ENCODE results near the gene CDSN.

The CDSN gene

DNA sequence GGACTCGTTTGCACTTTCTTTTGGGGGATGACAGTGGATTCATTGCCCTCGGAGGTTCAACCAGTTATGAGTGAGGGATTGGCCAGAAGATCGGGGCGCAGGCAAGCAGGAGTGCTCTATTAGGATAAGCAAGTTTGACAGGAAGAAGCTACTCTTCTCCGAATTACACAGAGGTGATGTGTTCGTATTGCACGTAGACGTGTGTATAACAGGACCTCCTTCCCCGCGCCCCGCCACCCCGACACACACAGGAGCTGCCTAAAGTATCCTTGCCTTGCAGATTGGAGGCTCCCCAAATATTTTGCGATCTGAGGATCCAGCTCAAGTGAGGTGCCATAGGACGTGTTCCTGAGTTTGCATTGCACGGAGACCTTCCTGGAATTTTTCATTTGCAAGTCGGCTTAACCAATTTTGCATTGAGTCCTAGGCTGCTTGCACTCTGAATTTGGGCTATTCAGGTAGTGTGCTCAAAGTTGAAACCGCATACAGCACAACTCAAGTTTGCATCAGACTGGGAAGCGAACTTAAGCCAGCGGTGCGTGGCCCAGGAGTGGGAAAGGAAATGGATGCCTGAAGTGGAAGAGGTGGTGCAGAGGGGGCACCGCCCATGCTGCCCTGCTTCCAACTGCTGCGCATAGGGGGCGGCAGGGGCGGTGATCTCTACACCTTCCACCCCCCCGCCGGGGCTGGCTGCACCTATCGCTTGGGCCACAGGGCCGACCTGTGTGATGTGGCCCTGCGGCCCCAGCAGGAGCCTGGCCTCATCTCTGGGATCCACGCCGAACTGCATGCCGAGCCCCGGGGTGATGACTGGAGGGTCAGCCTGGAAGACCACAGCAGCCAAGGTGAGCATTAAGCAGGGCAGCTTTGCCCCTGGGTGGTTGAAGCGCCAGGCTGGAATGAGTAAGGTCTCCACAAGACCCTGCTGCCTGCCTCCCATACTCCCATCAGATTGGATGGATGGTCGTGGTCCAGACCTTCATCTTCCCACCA, 38.9 kb upstream of the CDSN start:
- no peaks in the 10 kb centered on the region for H3K27me3 ChIP-seq (ENCODE audit: insufficient read depth, low read length)
- peak overlapping the region; percentile 34; the same call in 1 of the 2 replicates for H3K9ac ChIP-seq (ENCODE audit: low read depth, low read length)
- H3K27ac ChIP-seq (ENCODE audit: low read length) = no peak overlapping the region
- peaks cover 7% of the 10 kb centered on the region; the same call in 1 of the 2 replicates for H3K4me1 ChIP-seq (ENCODE audit: insufficient read depth, low read length)
- no peaks in the 10 kb centered on the region for H3K9me3 ChIP-seq (ENCODE audit: insufficient read depth, low read depth, low read length)
- peak overlapping the region; percentile 90 for H3K4me3 ChIP-seq (ENCODE audit: low read length)
- peaks cover 52% of the 10 kb centered on the region for H3K36me3 ChIP-seq (ENCODE audit: insufficient read depth, low read depth, low read length)

DNA sequence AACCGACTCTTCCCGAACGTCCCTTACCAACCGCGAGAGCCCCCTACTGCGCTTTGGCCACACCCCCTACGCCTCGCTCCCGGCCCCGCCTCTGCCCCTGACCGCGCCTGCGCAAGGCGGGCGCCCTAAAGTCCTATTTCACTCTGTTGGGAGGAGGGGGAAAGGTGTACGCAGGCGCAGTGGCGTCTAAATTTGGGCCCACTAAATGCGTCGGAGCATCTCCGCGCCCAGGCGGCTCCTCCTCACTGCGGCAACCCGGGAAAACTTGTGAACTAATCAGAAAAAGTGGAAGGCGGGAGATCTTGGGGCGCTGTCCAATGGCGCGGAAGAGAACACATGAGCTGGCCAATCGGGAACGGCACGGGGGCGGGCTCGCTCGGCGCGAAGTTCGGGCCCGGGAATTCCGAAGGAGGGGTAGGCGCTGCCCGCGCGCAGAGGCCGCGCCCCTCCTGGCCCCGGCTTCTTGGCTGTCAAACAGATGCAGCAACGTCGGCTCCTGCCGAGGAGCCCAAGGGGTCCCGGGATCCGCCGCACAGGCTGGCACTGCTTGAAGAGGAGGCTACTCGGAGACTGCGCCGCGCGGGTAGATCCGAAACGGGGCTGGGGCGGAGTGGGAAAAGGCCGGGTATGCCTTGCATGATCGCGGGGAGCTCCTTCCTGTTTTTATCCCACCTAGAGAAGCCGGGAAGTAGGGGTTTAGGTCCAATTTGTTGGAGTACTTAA, 38.1 kb upstream of the CDSN start, which contains the start of gene TCF19:
TCF19 (plus strand) TSS at position 450 of the 723 bp plus-strand sequence. CDS start 881 bp downstream, outside the sequence.
- peak within 1 kb of the TSS; percentile 90; the same call in 1 of the 2 replicates for H3K9ac ChIP-seq (ENCODE audit: low read depth, low read length)
- H3K4me1 ChIP-seq (ENCODE audit: insufficient read depth, low read length) = peaks cover 7% of the 10 kb centered on the region; the same call in 1 of the 2 replicates
- peaks cover 47% of the 10 kb centered on the region for H3K36me3 ChIP-seq (ENCODE audit: insufficient read depth, low read depth, low read length)
- H3K27ac ChIP-seq (ENCODE audit: low read length) = no peak within 1 kb of the TSS
- H3K27me3 ChIP-seq (ENCODE audit: insufficient read depth, low read length) = no peaks in the 10 kb centered on the region
- peak within 1 kb of the TSS; percentile 90 for H3K4me3 ChIP-seq (ENCODE audit: low read length)
- no peaks in the 10 kb centered on the region for H3K9me3 ChIP-seq (ENCODE audit: insufficient read depth, low read depth, low read length)

DNA sequence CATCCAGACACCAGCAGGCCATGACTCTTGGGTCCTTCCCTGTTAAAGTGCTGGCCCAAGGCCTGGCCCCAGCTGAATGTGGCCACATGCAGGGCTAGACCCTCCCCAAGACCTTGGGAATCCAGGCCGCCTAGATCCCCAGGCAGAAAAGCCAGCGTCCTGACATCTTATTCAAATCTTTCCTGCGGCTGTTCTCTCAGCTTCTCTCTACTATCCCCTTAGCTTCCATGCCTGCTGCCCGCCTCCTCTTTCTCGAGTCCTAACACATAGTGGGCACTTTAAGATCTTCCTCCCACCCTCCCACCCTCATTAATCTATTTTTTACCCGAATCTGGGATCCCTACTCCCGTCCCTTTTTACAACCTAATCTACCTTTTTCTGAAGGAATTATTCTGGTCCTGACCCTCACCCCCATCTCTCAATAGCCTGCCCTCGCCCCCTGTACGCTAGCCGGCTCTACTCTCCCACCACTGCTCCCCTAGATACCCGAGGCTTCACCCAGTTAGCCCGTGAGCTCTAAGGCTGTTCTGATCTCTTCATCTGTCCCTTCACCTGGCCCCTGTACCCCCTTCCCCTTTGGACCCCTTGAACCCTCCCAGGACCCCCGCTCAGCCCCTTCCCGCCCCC, 37.4 kb upstream of the CDSN start, which contains the start of gene CCHCR1:
CCHCR1 (minus strand) TSS at position 290 of the 627 bp plus-strand sequence; CDS start at position 88, 202 bp downstream.
- no peaks in the 10 kb centered on the region for H3K27me3 ChIP-seq (ENCODE audit: insufficient read depth, low read length)
- peaks cover 41% of the 10 kb centered on the region for H3K36me3 ChIP-seq (ENCODE audit: insufficient read depth, low read depth, low read length)
- H3K9me3 ChIP-seq (ENCODE audit: insufficient read depth, low read depth, low read length) = no peaks in the 10 kb centered on the region
- H3K9ac ChIP-seq (ENCODE audit: low read depth, low read length) = peak within 1 kb of the TSS; percentile 90; the same call in 1 of the 2 replicates
- no peak within 1 kb of the TSS for H3K27ac ChIP-seq (ENCODE audit: low read length)
- peak within 1 kb of the TSS; percentile 90 for H3K4me3 ChIP-seq (ENCODE audit: low read length)
- peaks cover 7% of the 10 kb centered on the region; the same call in 1 of the 2 replicates for H3K4me1 ChIP-seq (ENCODE audit: insufficient read depth, low read length)

DNA sequence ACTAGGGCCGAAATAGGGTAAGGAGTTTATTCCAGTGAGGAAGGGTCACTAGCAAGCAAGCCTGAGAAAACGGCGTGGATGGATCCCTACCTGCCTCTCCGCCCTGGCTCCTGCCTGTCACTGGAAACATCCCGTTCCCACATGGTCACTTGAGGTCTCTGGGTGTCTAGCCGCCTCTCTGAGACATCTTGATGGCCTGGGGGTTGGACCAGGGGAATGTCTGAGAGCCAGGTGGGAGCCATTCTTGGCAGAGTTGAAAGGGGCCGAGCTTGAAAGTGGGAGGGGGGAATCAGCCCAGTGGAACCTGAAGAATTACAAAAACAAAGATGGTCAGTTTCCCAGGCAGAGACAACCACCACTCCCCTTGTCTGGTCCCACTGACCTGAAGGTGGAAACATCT, 36.4 kb upstream of the CDSN start:
- H3K27ac ChIP-seq (ENCODE audit: low read length) = no peak overlapping the region
- H3K4me1 ChIP-seq (ENCODE audit: insufficient read depth, low read length) = peaks cover 7% of the 10 kb centered on the region; the same call in 1 of the 2 replicates
- H3K36me3 ChIP-seq (ENCODE audit: insufficient read depth, low read depth, low read length) = peaks cover 31% of the 10 kb centered on the region
- no peaks in the 10 kb centered on the region for H3K27me3 ChIP-seq (ENCODE audit: insufficient read depth, low read length)
- no peak overlapping the region for H3K9ac ChIP-seq (ENCODE audit: low read depth, low read length)
- no peak overlapping the region for H3K4me3 ChIP-seq (ENCODE audit: low read length)
- H3K9me3 ChIP-seq (ENCODE audit: insufficient read depth, low read depth, low read length) = no peaks in the 10 kb centered on the region

DNA sequence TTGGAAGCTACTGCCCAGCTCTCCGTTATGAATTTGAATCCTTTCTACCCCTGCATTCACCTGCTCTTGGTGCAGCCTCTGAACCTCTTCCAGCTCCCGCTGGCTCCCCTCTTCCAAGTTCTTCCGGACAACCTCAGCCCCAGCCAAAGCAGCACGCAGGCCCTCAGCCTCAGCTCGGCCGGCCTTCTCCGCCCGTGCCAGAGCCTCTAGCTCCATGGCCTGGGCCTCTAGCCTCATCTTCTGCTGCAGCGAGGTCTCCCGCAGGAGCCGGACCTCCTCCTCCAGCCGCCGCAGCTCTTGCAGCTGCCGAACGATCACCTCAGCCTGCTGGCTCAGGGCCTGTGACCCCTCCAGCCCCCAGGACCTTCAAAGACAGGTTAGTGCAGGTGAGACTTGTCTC, 34.2 kb upstream of the CDSN start:
- Histone ChIP-seq H3K4me3 (ENCODE audit: low read length) (no peak overlapping the region), H3K9ac (ENCODE audit: low read depth, low read length) (no peak overlapping the region), H3K27ac (ENCODE audit: low read length) (no peak overlapping the region), H3K9me3 (ENCODE audit: insufficient read depth, low read depth, low read length) (no peaks in the 10 kb centered on the region), H3K27me3 (ENCODE audit: insufficient read depth, low read length) (no peaks in the 10 kb centered on the region), H3K36me3 (ENCODE audit: insufficient read depth, low read depth, low read length) (peaks cover 42% of the 10 kb centered on the region), H3K4me1 (ENCODE audit: insufficient read depth, low read length) (peaks cover 7% of the 10 kb centered on the region; the same call in 1 of the 2 replicates)

DNA sequence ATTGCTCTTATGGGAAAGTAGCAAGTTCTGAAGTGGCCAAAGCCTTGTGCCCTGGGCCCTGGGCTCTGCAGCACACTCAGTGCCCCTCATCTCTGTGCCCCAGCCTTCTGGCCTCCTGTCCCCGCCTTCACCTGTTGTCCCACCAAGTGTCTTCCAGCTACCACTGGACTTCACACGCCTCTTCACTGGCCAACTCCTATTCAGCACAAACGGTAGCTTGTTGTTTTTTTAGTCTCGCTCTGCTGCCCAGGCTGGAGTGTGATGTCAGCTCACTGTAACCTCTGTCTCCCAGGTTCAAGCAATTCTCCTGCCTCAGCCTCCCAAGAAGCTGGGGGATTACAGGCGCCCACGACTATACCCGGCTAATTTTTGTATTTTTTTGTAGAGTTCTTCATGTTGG, 32.5 kb upstream of the CDSN start:
- Histone ChIP-seq H3K4me3 (ENCODE audit: low read length) (no peak overlapping the region), H3K27me3 (ENCODE audit: insufficient read depth, low read length) (no peaks in the 10 kb centered on the region), H3K36me3 (ENCODE audit: insufficient read depth, low read depth, low read length) (peaks cover 47% of the 10 kb centered on the region), H3K27ac (ENCODE audit: low read length) (no peak overlapping the region), H3K9ac (ENCODE audit: low read depth, low read length) (no peak overlapping the region), H3K4me1 (ENCODE audit: insufficient read depth, low read length) (peaks cover 7% of the 10 kb centered on the region; the same call in 1 of the 2 replicates), H3K9me3 (ENCODE audit: insufficient read depth, low read depth, low read length) (no peaks in the 10 kb centered on the region)

DNA sequence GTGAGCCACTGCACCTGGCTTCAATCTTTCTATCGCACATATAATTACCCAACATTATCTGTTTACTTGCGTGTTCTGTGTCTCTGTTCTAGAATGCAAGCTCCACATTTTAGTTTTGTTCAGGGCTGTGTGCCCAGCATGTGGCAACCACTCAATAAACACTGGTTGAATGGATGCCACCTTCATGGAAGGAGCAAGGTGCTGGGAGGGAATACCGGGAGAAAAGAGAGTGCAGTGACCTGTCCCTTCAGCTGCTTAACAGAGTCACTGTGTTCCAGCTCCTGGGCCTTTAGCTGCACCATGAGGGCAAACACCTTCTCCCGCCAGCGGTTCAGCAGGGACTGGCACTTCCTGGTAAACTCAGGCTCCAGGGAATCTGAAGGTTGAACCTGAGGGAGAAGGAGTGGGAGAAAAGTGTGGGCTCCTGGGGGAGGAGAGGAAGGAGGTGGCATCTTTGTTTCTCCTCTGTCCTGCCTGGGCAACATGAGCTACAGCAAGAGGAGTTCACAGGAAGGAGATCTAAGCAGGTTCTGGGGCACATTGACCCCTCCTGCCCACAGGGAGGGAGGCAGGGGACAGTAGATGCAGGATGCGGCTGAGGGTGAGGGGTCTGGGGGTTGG, 29.7 kb upstream of the CDSN start:
- H3K36me3 ChIP-seq (ENCODE audit: insufficient read depth, low read depth, low read length) = peaks cover 52% of the 10 kb centered on the region
- H3K27ac ChIP-seq (ENCODE audit: low read length) = no peak overlapping the region
- no peaks in the 10 kb centered on the region for H3K9me3 ChIP-seq (ENCODE audit: insufficient read depth, low read depth, low read length)
- no peaks in the 10 kb centered on the region for H3K27me3 ChIP-seq (ENCODE audit: insufficient read depth, low read length)
- no peak overlapping the region for H3K9ac ChIP-seq (ENCODE audit: low read depth, low read length)
- H3K4me3 ChIP-seq (ENCODE audit: low read length) = no peak overlapping the region
- H3K4me1 ChIP-seq (ENCODE audit: insufficient read depth, low read length) = no peaks in the 10 kb centered on the region

DNA sequence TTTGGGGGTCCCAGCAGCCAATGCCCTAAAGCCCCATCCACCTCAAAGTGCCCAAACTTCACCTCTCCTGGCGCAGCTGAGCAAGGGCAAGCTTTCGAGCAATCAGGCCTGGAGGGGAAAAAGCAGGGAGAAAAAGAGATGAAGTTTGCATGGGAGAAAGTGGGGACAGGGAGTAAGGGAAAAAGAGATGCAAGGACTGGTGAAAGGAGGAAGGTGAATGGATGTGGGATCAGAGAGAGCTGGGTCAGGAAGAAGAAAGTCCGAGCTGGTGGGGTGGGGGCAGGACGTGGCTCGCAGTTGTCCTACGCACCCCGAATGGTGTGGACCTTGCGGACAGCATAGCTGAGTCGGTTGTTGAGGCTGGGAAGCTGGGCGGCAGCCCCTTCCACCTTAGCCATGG, 25.1 kb upstream of the CDSN start:
- no peak overlapping the region for H3K9ac ChIP-seq (ENCODE audit: low read depth, low read length)
- peaks cover 58% of the 10 kb centered on the region for H3K36me3 ChIP-seq (ENCODE audit: insufficient read depth, low read depth, low read length)
- H3K4me3 ChIP-seq (ENCODE audit: low read length) = no peak overlapping the region
- H3K27ac ChIP-seq (ENCODE audit: low read length) = no peak overlapping the region
- H3K27me3 ChIP-seq (ENCODE audit: insufficient read depth, low read length) = no peaks in the 10 kb centered on the region
- no peaks in the 10 kb centered on the region for H3K9me3 ChIP-seq (ENCODE audit: insufficient read depth, low read depth, low read length)
- H3K4me1 ChIP-seq (ENCODE audit: insufficient read depth, low read length) = peaks cover 14% of the 10 kb centered on the region; the same call in 1 of the 2 replicates

DNA sequence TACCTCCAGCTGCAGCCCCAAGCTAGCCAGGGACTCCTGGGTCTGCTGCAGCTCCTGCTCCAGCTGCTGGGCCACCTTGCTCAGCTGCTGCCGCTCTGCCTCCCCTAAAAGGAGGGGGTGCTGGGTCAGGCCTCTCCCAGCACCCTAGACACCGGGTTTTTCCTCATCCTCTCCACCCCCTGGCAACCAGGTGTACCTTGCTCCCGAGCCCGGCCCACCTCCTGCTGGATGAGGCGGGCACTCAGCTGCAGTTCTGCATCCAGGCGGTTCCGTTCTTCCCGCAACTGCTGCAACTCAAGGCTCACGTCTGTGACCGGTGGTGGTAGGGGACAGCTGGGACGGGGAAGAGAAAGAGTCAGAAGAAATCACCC, 24.7 kb upstream of the CDSN start:
- Histone ChIP-seq H3K4me1 (ENCODE audit: insufficient read depth, low read length) (peaks cover 16% of the 10 kb centered on the region; the same call in 1 of the 2 replicates), H3K9me3 (ENCODE audit: insufficient read depth, low read depth, low read length) (no peaks in the 10 kb centered on the region), H3K27ac (ENCODE audit: low read length) (no peak overlapping the region), H3K27me3 (ENCODE audit: insufficient read depth, low read length) (no peaks in the 10 kb centered on the region), H3K4me3 (ENCODE audit: low read length) (no peak overlapping the region), H3K36me3 (ENCODE audit: insufficient read depth, low read depth, low read length) (peaks cover 53% of the 10 kb centered on the region), H3K9ac (ENCODE audit: low read depth, low read length) (no peak overlapping the region)

DNA sequence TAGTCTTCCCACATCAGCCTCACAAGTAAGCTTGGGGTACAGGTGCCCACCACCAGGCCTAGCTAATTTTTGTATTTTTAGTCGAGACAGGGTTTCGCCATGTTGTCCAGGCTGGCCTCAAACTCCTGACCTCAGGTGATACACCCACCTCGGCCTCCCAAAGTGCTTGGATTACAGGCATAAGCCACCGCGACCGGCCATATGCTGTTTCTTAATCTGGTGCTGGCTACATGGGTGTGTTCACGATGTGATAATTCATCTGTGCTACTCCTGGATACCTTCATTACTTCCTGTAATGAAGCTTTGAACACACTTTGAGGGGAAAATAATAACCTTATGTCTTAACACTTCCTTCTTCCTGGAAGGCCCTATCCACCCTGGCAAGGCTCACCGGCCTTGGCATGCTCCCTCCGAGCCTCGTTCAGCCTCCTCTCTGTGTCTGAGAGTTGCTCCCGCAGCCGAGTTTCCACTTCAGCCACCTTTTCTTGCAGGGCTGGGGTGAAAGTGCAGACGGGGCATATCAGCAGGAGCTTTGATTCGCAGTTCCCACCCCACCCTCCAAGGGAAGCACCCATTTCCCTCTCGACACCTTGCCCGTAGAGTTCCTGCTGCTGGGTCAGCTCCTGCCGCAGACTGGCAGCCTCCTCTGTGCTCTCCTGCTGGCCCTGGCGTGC, 24.2 kb upstream of the CDSN start:
- no peak overlapping the region for H3K27ac ChIP-seq (ENCODE audit: low read length)
- no peaks in the 10 kb centered on the region for H3K27me3 ChIP-seq (ENCODE audit: insufficient read depth, low read length)
- H3K4me1 ChIP-seq (ENCODE audit: insufficient read depth, low read length) = peaks cover 20% of the 10 kb centered on the region; the same call in 1 of the 2 replicates
- no peak overlapping the region for H3K4me3 ChIP-seq (ENCODE audit: low read length)
- H3K36me3 ChIP-seq (ENCODE audit: insufficient read depth, low read depth, low read length) = peaks cover 48% of the 10 kb centered on the region
- H3K9ac ChIP-seq (ENCODE audit: low read depth, low read length) = no peak overlapping the region
- no peaks in the 10 kb centered on the region for H3K9me3 ChIP-seq (ENCODE audit: insufficient read depth, low read depth, low read length)
